Adrenal gland (tissue), 5 donors: ENCODE results near the gene CCL24.

Source experiments
- CTCF ChIP-seq, 6 experiments: fragments of 450-650 bp in 4 of 6; fragments of 200-600 bp in 2 of 6; sonication (generic) in 1 of 6; IDR thresholded peaks; 1 replicate in 5 of 6; 2 replicates in 1 of 6; pipeline versions ENCODE4 v1.5.1 to v1.8.0; 2016 to 2021; ENCODE audit warnings: antibody characterized with exemption in 6 of 6, mild to moderate bottlenecking in 2 of 6, moderate library complexity in 1 of 6
- POLR2A ChIP-seq, 2 donors: fragments of 450-650 bp; IDR thresholded peaks; one replicate each; pipeline ENCODE4 v1.6.1; 2017; ENCODE audit warnings: antibody characterized with exemption in 2 of 2, mild to moderate bottlenecking in 2 of 2, moderate library complexity in 1 of 2
- donor health status: DM: no; HTN: no; CAD: no.

DNA sequence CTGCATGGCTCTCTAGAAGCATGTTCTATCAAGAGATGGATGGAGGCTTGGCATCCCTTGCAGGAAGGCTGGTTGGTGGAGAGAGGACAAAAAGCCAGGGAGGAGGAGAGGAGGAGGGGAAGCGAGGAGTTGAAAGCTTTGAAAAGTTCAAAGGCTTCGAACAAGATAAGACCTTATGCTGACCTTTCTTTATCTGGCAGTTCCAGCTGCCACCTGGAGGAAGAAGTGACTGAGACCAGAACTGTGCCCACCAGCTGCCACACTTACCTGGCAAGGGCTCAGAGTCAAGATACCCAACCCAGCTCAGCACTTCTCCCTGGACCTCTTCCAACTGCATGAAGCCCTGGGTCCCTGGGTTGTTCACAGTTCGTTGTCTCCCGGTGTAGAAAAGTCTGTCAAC lies 14.8 kb downstream of the CCL24 start:
- TF ChIP-seq CTCF (IDR thresholded peaks at IDR 0.05) (no peak), POLR2A (IDR thresholded peaks at IDR 0.05) (no peak)
